Heart left ventricle (tissue), 16 donors: Measurements from ENCODE around the gene GNB4. TPM values are rescaled to one million over a fixed set of nuclear protein-coding genes. Genes with fewer than 3 reads are reported as not detected.

Experiments
- ATAC-seq, 4 donors: fragments of 200-7000 bp; cut with Tn5 transposase; one replicate each; pipeline ENCODE4 v1.9.1; 2020 to 2022; ENCODE audit warnings: moderate library complexity in 4 of 4, mild to moderate bottlenecking in 3 of 4, moderate number of reproducible peaks in 1 of 4
- DNase-seq, 5 donors: peaks; one replicate each; pipeline ENCODE4 v3.0.0-alpha.2; 2020
- H3K27ac ChIP-seq, 12 donors: fragments of 200-600 bp; sonication (generic) in 4 of 12; one replicate each; pipeline versions ENCODE4 v1.5.0 to v1.8.0; 2016 to 2022; ENCODE audit warnings: mild to moderate bottlenecking in 2 of 12
- H3K27me3 ChIP-seq, 9 donors: fragments of 200-600 bp; sonication (generic) in 2 of 9; one replicate each; pipeline versions ENCODE4 v1.5.1 to v1.8.0; 2016 to 2022; ENCODE audit warnings: mild to moderate bottlenecking in 3 of 9
- H3K36me3 ChIP-seq, 9 donors: fragments of 200-600 bp; sonication (generic) in 2 of 9; one replicate each; pipeline versions ENCODE4 v1.5.0 to v1.8.0; 2018 to 2022; ENCODE audit warnings: mild to moderate bottlenecking in 2 of 9
- H3K4me1 ChIP-seq, 12 donors: fragments of 200-600 bp; sonication (generic) in 4 of 12; one replicate each; pipeline versions ENCODE4 v1.5.0 to v1.8.0; 2016 to 2022; ENCODE audit warnings: mild to moderate bottlenecking in 3 of 12
- H3K4me3 ChIP-seq, 12 donors: fragments of 200-600 bp; sonication (generic) in 4 of 12; one replicate each; pipeline versions ENCODE4 v1.5.0 to v1.8.0; 2017 to 2022; ENCODE audit warnings: mild to moderate bottlenecking in 9 of 12, moderate library complexity in 4 of 12
- H3K9me3 ChIP-seq, 12 donors: fragments of 200-600 bp; sonication (generic) in 4 of 12; one replicate each; pipeline versions ENCODE4 v1.5.0 to v1.8.0; 2016 to 2022; ENCODE audit warnings: mild to moderate bottlenecking in 1 of 12
- POLR2A ChIP-seq, 2 donors: fragments of 450-650 bp; IDR thresholded peaks; one replicate each; pipeline ENCODE4 v1.6.1; 2017; ENCODE audit warnings: antibody characterized with exemption in 2 of 2, mild to moderate bottlenecking in 2 of 2, moderate library complexity in 2 of 2
- WGBS, 4 donors: extraction: QIAGEN DNeasy Blood & Tissue Kit in 2 of 4; methylation state at CpG; one replicate each; pipeline versions ENCODE4 v1.1.5 to v1.1.7; 2013 to 2018; 5-methylcytosine and 5-hydroxymethylcytosine counted together
- intact Hi-C, 10 donors: fragments of 100-400 bp; cut with DNase I; formaldehyde crosslinking; loops; one replicate each; pipeline versions ENCODE4 v1.11.1 to v1.14.2; 2022
- polyA plus RNA-seq, 2 donors: library from polyadenylated mRNA; stranded (reverse); fragments of 200-250 nt; gene quantifications; one replicate each; pipeline ENCODE4 v1.2.3, GENCODE V29; 2013
- total RNA-seq, 9 donors: library from RNA; depleted of rRNA in 2 of 9; stranded (reverse); fragments of >200 nt in 2 of 9; fragmentation: NEBNext Ultra II Directional in 3 of 9; extraction: Animal tissue kit (Norgen Biotek cat#: 25700) in 3 of 9; gene quantifications; one replicate each; pipeline versions ENCODE4 v1.1.0 to v1.2.4, GENCODE V29; 2016 to 2023
- TF ChIP-seq, protein P1 (sequence below), 12 donors: fragments of 200-600 bp; sonication (generic) in 4 of 12; IDR thresholded peaks; one replicate each; pipeline versions ENCODE4 v1.5.0 to v1.8.0; 2018 to 2022; ENCODE audit warnings: antibody characterized with exemption in 12 of 12, mild to moderate bottlenecking in 5 of 12
- donor health status: ischemic (EF 13 %, LVEDD 7.1; RV severe dilation, severe dysfunction).
- donor health status: healthy with polysubstance abuse.
- donor health status: DM: no; HTN: yes; CAD: no.
- donor health status: DM: no; HTN: no; CAD: no.
- donor health status: ischemic (EF 25% LVEDD 6.9; RV normal size, moderate dysfunction).
- donor health status: ischemic (EF 25% LVEDD 5.7; RV mildly dilated, moderate dysfunction).
- donor health status: healthy.
- donor health status: DM: yes; HTN: yes; CAD: no.
- donor health status: ischemic (EF 35%, LVEDD 5.7; RV mildly dilated, moderate dysfunction).
- donor health status: nonischemic (EF 11% LVEDD 7.7; RV severe dilation, severe dysfunction).
- donor health status: DM: yes; HTN: yes; CAD: no.
- donor health status: PGD.
- donor health status: ischemic (EF 29% LVEDD 5.4; RV normal size, mild dysfunction).
- donor health status: nonischemic (EF 23%, LVEDD 6.1; RV moderate dilation, normal function).

GNB4 gene
- total and polyA plus RNA-seq, 11 donors = 6.1 to 75.1 (median 12.5) TPM

DNA sequence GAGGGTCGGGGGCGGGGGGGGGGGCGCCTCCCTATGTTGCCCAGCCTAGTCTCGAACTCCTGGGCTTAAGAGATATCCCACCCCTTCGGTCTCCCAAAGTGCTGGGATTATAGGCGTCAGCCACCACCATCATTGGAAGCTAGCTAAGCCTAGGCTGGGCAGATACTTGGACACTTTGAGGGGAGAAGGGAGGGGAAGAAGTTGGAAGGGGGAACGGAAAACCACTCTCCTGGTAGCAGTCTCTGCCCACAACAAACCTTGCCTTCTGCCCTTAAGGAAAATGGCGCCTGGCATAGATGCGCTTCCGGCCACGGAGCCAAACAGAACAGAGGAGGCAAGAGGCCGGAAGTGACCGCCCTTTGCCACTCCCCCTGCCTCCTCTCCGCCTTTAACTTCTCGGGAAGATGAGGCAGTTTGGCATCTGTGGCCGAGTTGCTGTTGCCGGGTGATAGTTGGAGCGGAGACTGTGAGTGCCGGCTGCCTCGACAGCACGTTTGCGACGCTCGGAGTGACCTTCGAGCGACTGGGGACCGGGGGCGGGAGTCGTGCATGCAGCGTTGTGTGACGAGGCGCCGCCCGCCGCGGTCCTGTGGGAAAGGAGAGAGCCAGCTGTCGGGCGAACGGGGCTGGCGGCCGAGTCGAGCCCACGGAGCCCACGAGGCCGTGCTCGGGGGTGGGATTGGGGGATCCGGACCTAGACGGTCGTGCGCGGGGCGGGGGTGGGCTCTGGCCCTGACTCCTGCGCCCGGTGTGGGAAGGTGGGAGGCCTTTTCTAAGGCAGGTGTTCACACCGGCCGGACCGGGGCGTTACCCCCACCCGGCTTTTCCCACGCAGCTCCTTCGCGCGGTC lies 103.7 kb downstream of the GNB4 start, which contains the start of gene MFN1:
Gene MFN1 (plus strand): TSS at position 365 of the 850 bp plus-strand sequence. CDS start 1,143 bp downstream, outside the sequence.
- intact Hi-C loops = loop anchor here in 6 of 10 donors (1.0 to 10.0 kb wide), 7 partner anchors 24 to 217 kb away; partner anchors contain the start of genes ZNF639 (in 4 of the 6), ACTL6A (in 3 of the 6) and GNB4 (in 1 of the 6)
- ATAC-seq = peak; percentile 97 to 100 (median 99)
- H3K9me3 ChIP-seq = no peaks in the 10 kb centered on the region

More for the DNA sequence above, 103.7 kb downstream of the GNB4 start, which contains the start of gene MFN1:
- TF ChIP-seq, protein P1, sequence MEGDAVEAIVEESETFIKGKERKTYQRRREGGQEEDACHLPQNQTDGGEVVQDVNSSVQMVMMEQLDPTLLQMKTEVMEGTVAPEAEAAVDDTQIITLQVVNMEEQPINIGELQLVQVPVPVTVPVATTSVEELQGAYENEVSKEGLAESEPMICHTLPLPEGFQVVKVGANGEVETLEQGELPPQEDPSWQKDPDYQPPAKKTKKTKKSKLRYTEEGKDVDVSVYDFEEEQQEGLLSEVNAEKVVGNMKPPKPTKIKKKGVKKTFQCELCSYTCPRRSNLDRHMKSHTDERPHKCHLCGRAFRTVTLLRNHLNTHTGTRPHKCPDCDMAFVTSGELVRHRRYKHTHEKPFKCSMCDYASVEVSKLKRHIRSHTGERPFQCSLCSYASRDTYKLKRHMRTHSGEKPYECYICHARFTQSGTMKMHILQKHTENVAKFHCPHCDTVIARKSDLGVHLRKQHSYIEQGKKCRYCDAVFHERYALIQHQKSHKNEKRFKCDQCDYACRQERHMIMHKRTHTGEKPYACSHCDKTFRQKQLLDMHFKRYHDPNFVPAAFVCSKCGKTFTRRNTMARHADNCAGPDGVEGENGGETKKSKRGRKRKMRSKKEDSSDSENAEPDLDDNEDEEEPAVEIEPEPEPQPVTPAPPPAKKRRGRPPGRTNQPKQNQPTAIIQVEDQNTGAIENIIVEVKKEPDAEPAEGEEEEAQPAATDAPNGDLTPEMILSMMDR (IDR thresholded peaks at IDR 0.05) = no peak
- peak in 1 of 2 donors; percentile 86 for TF ChIP-seq POLR2A (IDR thresholded peaks at IDR 0.05)
- WGBS, 4 donors = 0 to 1% (median 1%) methylated on average over 45 to 63 of the region's 63 CpGs
- peaks cover 0 to 35% (median 30%) of the 10 kb centered on the region in 9 donors for H3K36me3 ChIP-seq
- H3K4me1 ChIP-seq = peaks cover 0 to 24% (median 8%) of the 10 kb centered on the region in 12 donors
- peak within 1 kb of the TSS; percentile 43 to 94 (median 88) for H3K27ac ChIP-seq
- H3K27me3 ChIP-seq = no peaks in the 10 kb centered on the region
- peak within 1 kb of the TSS; percentile 67 to 93 (median 82) for H3K4me3 ChIP-seq
- DNase-seq = peak; percentile 95 to 97 (median 96)

Other genes starting within 250 kb of the GNB4 start
- gene KCNMB3, start 200.4 kb downstream of the GNB4 start, total RNA-seq = 1 to 10 TPM in 4 of 9 donors, under 1 TPM in 5; 0.40 to 1.6 (median 0.75) TPM
- gene KCNMB3, start 200.4 kb downstream of the GNB4 start, polyA plus RNA-seq = 1 to 10 TPM; 1.3 to 1.6 TPM
- gene ZNF639, start 128.4 kb downstream of the GNB4 start, total RNA-seq = 10 to 100 TPM; 27.1 to 46.0 (median 30.7) TPM
- gene ZNF639, start 128.4 kb downstream of the GNB4 start, polyA plus RNA-seq = 10 to 100 TPM in 1 of 2 donors, 1 to 10 TPM in 1; 9.2 to 24.1 TPM
- 10 to 100 TPM; 28.5 to 78.0 (median 59.0) TPM for gene MFN1, start 103.8 kb downstream of the GNB4 start, total RNA-seq
- 10 to 100 TPM; 10.8 to 33.1 TPM for gene MFN1, start 103.8 kb downstream of the GNB4 start, polyA plus RNA-seq
- 10 to 100 TPM; 14.1 to 29.8 (median 19.8) TPM for gene ACTL6A, start 111.5 kb upstream of the GNB4 start, total RNA-seq
- gene ACTL6A, start 111.5 kb upstream of the GNB4 start, polyA plus RNA-seq = 10 to 100 TPM; 30.3 to 32.6 TPM
- 10 to 100 TPM; 37.7 to 53.7 (median 51.9) TPM for gene MRPL47, start 153.2 kb upstream of the GNB4 start, total RNA-seq
- gene MRPL47, start 153.2 kb upstream of the GNB4 start, polyA plus RNA-seq = 100 to 1,000 TPM in 1 of 2 donors, 10 to 100 TPM in 1; 78.9 to 123 TPM
- gene NDUFB5, start 153.3 kb upstream of the GNB4 start, total RNA-seq = 100 to 1,000 TPM; 201 to 383 (median 337) TPM
- gene NDUFB5, start 153.3 kb upstream of the GNB4 start, polyA plus RNA-seq = 100 to 1,000 TPM; 138 to 317 TPM
- 100 to 1,000 TPM in 8 of 9 donors, 10 to 100 TPM in 1; 82.1 to 287 (median 151) TPM for gene USP13, start 201.6 kb upstream of the GNB4 start, total RNA-seq
- gene USP13, start 201.6 kb upstream of the GNB4 start, polyA plus RNA-seq = 10 to 100 TPM; 29.2 to 29.5 TPM